Calu3 (cell line): ENCODE data around the gene SSNA1. TPM values are rescaled to one million over a fixed set of nuclear protein-coding genes. Genes with fewer than 3 reads are reported as not detected.
"Not testable (repeated sequence)": the region's sequence is repeated elsewhere in the genome, so short reads cannot be mapped to it uniquely, and the experiment has no call there.

Experiments used
- BruUV-seq: library from RNA; stranded (reverse); fragments of 400-500 nt; replicated peaks from 2 replicates; lab custom pipeline; 2021; lab: Mats Ljungman, UMichigan
- CTCF ChIA-PET: fragments of 300-600 bp; sonication (Branson Sonifier 250); formaldehyde crosslinking; loops from one replicate; lab custom pipeline; 2022; ENCODE audit warnings: antibody characterized with exemption; lab: Charles Lee
- DNase-seq: peaks from one replicate; pipeline ENCODE4 v3.0.0; 2022
- H3K27ac Mint-ChIP-seq: one replicate; pipeline ENCODE4 v1.8.0; 2022; ENCODE audit warnings: mixed read lengths; ENCODE audit not compliant: unreplicated experiment
- H3K27me3 Mint-ChIP-seq: one replicate; pipeline ENCODE4 v1.8.0; 2022; ENCODE audit warnings: mixed read lengths; ENCODE audit not compliant: unreplicated experiment
- H3K36me3 Mint-ChIP-seq: one replicate; pipeline ENCODE4 v1.8.0; 2022; ENCODE audit warnings: mild to moderate bottlenecking, moderate library complexity, mixed read lengths; ENCODE audit not compliant: insufficient read depth, unreplicated experiment
- H3K4me1 Mint-ChIP-seq: one replicate; pipeline ENCODE4 v1.8.0; 2022; ENCODE audit warnings: mild to moderate bottlenecking, low read depth, mixed read lengths; ENCODE audit not compliant: unreplicated experiment
- H3K4me3 Mint-ChIP-seq: one replicate; pipeline ENCODE4 v1.8.0; 2022; ENCODE audit warnings: mild to moderate bottlenecking, low read depth, moderate library complexity, mixed read lengths; ENCODE audit not compliant: unreplicated experiment
- H3K9me3 Mint-ChIP-seq: one replicate; pipeline ENCODE4 v1.8.0; 2022; ENCODE audit warnings: low read depth, mixed read lengths; ENCODE audit not compliant: unreplicated experiment
- intact Hi-C: fragments of 100-400 bp; cut with micrococcal nuclease; formaldehyde crosslinking; loops from one replicate; pipeline ENCODE4 v1.10.0; 2022; ENCODE audit not compliant: unreplicated experiment
- microRNA-seq: library from miRNA; unstranded; fragments of <30 nt; microRNA quantifications from one replicate; pipeline ENCODE4 v1.2.0, GENCODE V29; 2022
- total RNA-seq: library from RNA; stranded (reverse); gene quantifications from 2 replicates; pipeline ENCODE4 v1.2.3, GENCODE V29; 2022
- TF ChIP-seq, protein P1 (sequence below): fragments of 200-600 bp; IDR thresholded peaks from one replicate; pipeline ENCODE4 v1.8.0; 2022; ENCODE audit warnings: antibody characterized with exemption; ENCODE audit not compliant: unreplicated experiment

The SSNA1 gene
- total RNA-seq, 1 experiment from 2014 or later: 41.9 TPM

- CTCF ChIA-PET: interaction anchor here (0.5 to 1.5 kb wide), 16 partner anchors 9 to 206 kb away, joined by 3 to 8 read pairs (median 4); partner anchors contain the start of genes ANAPC2, RNF224, SSNA1 and TOR4A
- H3K27ac Mint-ChIP-seq: no peak overlapping the region
- intact Hi-C loops: no loop called here
- peak; percentile 88 for DNase-seq
- peaks cover 27% of the 10 kb centered on the region for H3K4me1 Mint-ChIP-seq
- TF ChIP-seq, protein P1, sequence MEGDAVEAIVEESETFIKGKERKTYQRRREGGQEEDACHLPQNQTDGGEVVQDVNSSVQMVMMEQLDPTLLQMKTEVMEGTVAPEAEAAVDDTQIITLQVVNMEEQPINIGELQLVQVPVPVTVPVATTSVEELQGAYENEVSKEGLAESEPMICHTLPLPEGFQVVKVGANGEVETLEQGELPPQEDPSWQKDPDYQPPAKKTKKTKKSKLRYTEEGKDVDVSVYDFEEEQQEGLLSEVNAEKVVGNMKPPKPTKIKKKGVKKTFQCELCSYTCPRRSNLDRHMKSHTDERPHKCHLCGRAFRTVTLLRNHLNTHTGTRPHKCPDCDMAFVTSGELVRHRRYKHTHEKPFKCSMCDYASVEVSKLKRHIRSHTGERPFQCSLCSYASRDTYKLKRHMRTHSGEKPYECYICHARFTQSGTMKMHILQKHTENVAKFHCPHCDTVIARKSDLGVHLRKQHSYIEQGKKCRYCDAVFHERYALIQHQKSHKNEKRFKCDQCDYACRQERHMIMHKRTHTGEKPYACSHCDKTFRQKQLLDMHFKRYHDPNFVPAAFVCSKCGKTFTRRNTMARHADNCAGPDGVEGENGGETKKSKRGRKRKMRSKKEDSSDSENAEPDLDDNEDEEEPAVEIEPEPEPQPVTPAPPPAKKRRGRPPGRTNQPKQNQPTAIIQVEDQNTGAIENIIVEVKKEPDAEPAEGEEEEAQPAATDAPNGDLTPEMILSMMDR: peak; percentile 94
- peaks cover 37% of the 10 kb centered on the region for H3K36me3 Mint-ChIP-seq
- BruUV-seq: no TSS peak
- H3K9me3 Mint-ChIP-seq: no peaks in the 10 kb centered on the region
- H3K27me3 Mint-ChIP-seq: peaks cover 27% of the 10 kb centered on the region
- no peak overlapping the region for H3K4me3 Mint-ChIP-seq
Measured at GRCh38 chr9:137236238-137236935, 47.9 kb downstream of the SSNA1 start.

- CTCF ChIA-PET: interaction anchor here (0.6 to 1.5 kb wide), 13 partner anchors 10 to 107 kb away, joined by 3 to 8 read pairs (median 4); partner anchors contain the start of genes ANAPC2, RNF224, SSNA1 and TOR4A
- no TSS peak for BruUV-seq
Measured at GRCh38 chr9:137236936-137237421, 48.5 kb downstream of the SSNA1 start.

GRCh38 chr9:137237759-137238726 is 49.6 kb downstream of the SSNA1 start:
- H3K9me3 Mint-ChIP-seq: no peaks in the 10 kb centered on the region
- H3K4me3 Mint-ChIP-seq: peak overlapping the region; percentile 43
- peaks cover 53% of the 10 kb centered on the region for H3K36me3 Mint-ChIP-seq
- intact Hi-C loops: no loop called here
- no TSS peak for BruUV-seq
- DNase-seq: no peak
- CTCF ChIA-PET: no interaction called here
- TF ChIP-seq, protein P1: no peak
- H3K27ac Mint-ChIP-seq: no peak overlapping the region
- H3K27me3 Mint-ChIP-seq: peaks cover 30% of the 10 kb centered on the region
- peaks cover 27% of the 10 kb centered on the region for H3K4me1 Mint-ChIP-seq

More at GRCh38 chr9:137236936-137237421, 48.5 kb downstream of the SSNA1 start:
- Mint-ChIP-seq H3K36me3 (peaks cover 42% of the 10 kb centered on the region), H3K4me1 (peaks cover 27% of the 10 kb centered on the region), H3K27ac (no peak overlapping the region), H3K4me3 (no peak overlapping the region), H3K9me3 (no peaks in the 10 kb centered on the region), H3K27me3 (peaks cover 30% of the 10 kb centered on the region)
- DNase-seq: no peak
- intact Hi-C loops: no loop called here
- TF ChIP-seq, protein P1: no peak

GRCh38 chr9:137239541-137240200 is 51.2 kb downstream of the SSNA1 start:
- H3K9me3 Mint-ChIP-seq, DNase-seq, intact Hi-C loops, H3K27ac Mint-ChIP-seq: not testable (repeated sequence)
- H3K27me3 Mint-ChIP-seq: peaks cover 24% of the 10 kb centered on the region
- peak overlapping the region; percentile 76 for H3K4me3 Mint-ChIP-seq
- peaks cover 36% of the 10 kb centered on the region for H3K4me1 Mint-ChIP-seq
- CTCF ChIA-PET: interaction anchor here (1.4 kb wide), 1 partner anchor 15 kb away, joined by 3 read pairs; no protein-coding TSS in a partner anchor
- peaks cover 68% of the 10 kb centered on the region for H3K36me3 Mint-ChIP-seq
- TSS peak; percentile 53 for BruUV-seq

Small RNAs within 50 kb of the gene (microRNA-seq; reads per million reads assigned to microRNA genes)
- not detected for gene MIR3621

Other genes with a start within 250 kb of the SSNA1 start
- gene FBXW5, start 243.9 kb upstream of the SSNA1 start, total RNA-seq: 49.9 and 50.8 TPM in 2 replicates
- gene C8G, start 243.4 kb upstream of the SSNA1 start, total RNA-seq: 3.9 and 4.0 TPM in 2 replicates
- gene LCN12, start 236.4 kb upstream of the SSNA1 start, total RNA-seq: 3.8 and 3.9 TPM in 2 replicates
- not detected in 2 replicates for gene PTGDS, start 211.2 kb upstream of the SSNA1 start, total RNA-seq
- gene LCNL1, start 205.7 kb upstream of the SSNA1 start, total RNA-seq: 0.22 TPM in 1 of 2 replicates, not detected in the other
- gene PAXX, start 196.3 kb upstream of the SSNA1 start, total RNA-seq: 38.3 and 43.7 TPM in 2 replicates
- gene CLIC3, start 192.1 kb upstream of the SSNA1 start, total RNA-seq: 0.35 and 0.91 TPM in 2 replicates
- gene ABCA2, start 160.4 kb upstream of the SSNA1 start, total RNA-seq: 47.6 and 50.7 TPM in 2 replicates
- gene FUT7, start 156.6 kb upstream of the SSNA1 start, total RNA-seq: not detected in 2 replicates
- gene NPDC1, start 142.5 kb upstream of the SSNA1 start, total RNA-seq: 65.2 and 78.6 TPM in 2 replicates
- gene ENTPD2, start 134.6 kb upstream of the SSNA1 start, total RNA-seq: 3.8 and 5.8 TPM in 2 replicates
- gene SAPCD2, start 118.1 kb upstream of the SSNA1 start, total RNA-seq: 38.4 and 41.1 TPM in 2 replicates
- 9.1 and 10.8 TPM in 2 replicates for gene UAP1L1, start 111.2 kb upstream of the SSNA1 start, total RNA-seq
- 61.4 and 65.6 TPM in 2 replicates for gene MAN1B1, start 101.7 kb upstream of the SSNA1 start, total RNA-seq
- gene DPP7, start 73.9 kb upstream of the SSNA1 start, total RNA-seq: 51.6 and 76.8 TPM in 2 replicates
- gene GRIN1, start 49.5 kb upstream of the SSNA1 start, total RNA-seq: 0.24 and 0.54 TPM in 2 replicates
- 0.52 and 0.98 TPM in 2 replicates for gene LRRC26, start 18.6 kb upstream of the SSNA1 start, total RNA-seq
- not detected in 2 replicates for gene TMEM210, start 16.6 kb upstream of the SSNA1 start, total RNA-seq
- 49.4 and 51.4 TPM in 2 replicates for gene ANAPC2, start 116 bp upstream of the SSNA1 start, total RNA-seq
- gene TPRN, start 12.1 kb downstream of the SSNA1 start, total RNA-seq: 18.3 and 20.3 TPM in 2 replicates
- gene TMEM203, start 17.0 kb downstream of the SSNA1 start, total RNA-seq: 25.4 and 28.8 TPM in 2 replicates
- 26.4 and 27.7 TPM in 2 replicates for gene NDOR1, start 17.0 kb downstream of the SSNA1 start, total RNA-seq
- 10.1 and 14.2 TPM in 2 replicates for gene RNF208, start 33.6 kb downstream of the SSNA1 start, total RNA-seq
- 3.0 and 3.6 TPM in 2 replicates for gene CYSRT1, start 36.5 kb downstream of the SSNA1 start, total RNA-seq
- 1.6 and 1.7 TPM in 2 replicates for gene RNF224, start 38.8 kb downstream of the SSNA1 start, total RNA-seq
- gene SLC34A3, start 42.2 kb downstream of the SSNA1 start, total RNA-seq: 0.26 and 0.34 TPM in 2 replicates
- gene TUBB4B, start 52.6 kb downstream of the SSNA1 start, total RNA-seq: 360 and 383 TPM in 2 replicates
- not detected in 2 replicates for gene STPG3, start 62.6 kb downstream of the SSNA1 start, total RNA-seq
- gene NELFB, start 66.7 kb downstream of the SSNA1 start, total RNA-seq: 41.8 and 43.5 TPM in 2 replicates
- gene TOR4A, start 89.0 kb downstream of the SSNA1 start, total RNA-seq: 51.8 and 60.2 TPM in 2 replicates
- 32.6 and 32.9 TPM in 2 replicates for gene NRARP, start 113.6 kb downstream of the SSNA1 start, total RNA-seq
- gene EXD3, start 234.5 kb downstream of the SSNA1 start, total RNA-seq: 13.2 and 15.3 TPM in 2 replicates
- gene NOXA1, start 234.7 kb downstream of the SSNA1 start, total RNA-seq: 12.0 and 12.3 TPM in 2 replicates